Vagina (tissue), 2 donors: ENCODE measurements around the gene CLASRP.

Source experiments
- CTCF ChIP-seq, 3 experiments: fragments of 450-650 bp in 2 of 3; fragments of 200-600 bp in 1 of 3; sonication (generic) in 1 of 3; IDR thresholded peaks; one replicate each; pipeline ENCODE4 v1.5.1; 2017 to 2019; ENCODE audit warnings: antibody characterized with exemption in 3 of 3, mild to moderate bottlenecking in 2 of 3, moderate library complexity in 2 of 3
- POLR2A ChIP-seq, 2 donors: fragments of 450-650 bp; IDR thresholded peaks; one replicate each; pipeline ENCODE4 v1.6.1; 2017; ENCODE audit warnings: antibody characterized with exemption in 2 of 2, mild to moderate bottlenecking in 2 of 2, moderate library complexity in 2 of 2
- POLR2AphosphoS5 ChIP-seq, 2 donors: sonication (generic); formaldehyde crosslinking; IDR thresholded peaks; one replicate each; pipeline ENCODE4 v1.9.0; 2017; ENCODE audit warnings: antibody characterized with exemption in 2 of 2, mild to moderate bottlenecking in 2 of 2, low read depth in 1 of 2; ENCODE audit not compliant: insufficient read depth in 1 of 2

GRCh38 chr19:45047188-45047797, 8.4 kb downstream of the CLASRP start:
- TF ChIP-seq CTCF (IDR thresholded peaks at IDR 0.05) (no peak), POLR2A (IDR thresholded peaks at IDR 0.05) (no peak), POLR2AphosphoS5 (IDR thresholded peaks at IDR 0.05; ENCODE audit: insufficient read depth in 1 of 2, low read depth in 1 of 2) (no peak)
